ENCODE measurements around the gene KISS1R. TPM values are rescaled to one million over a fixed set of nuclear protein-coding genes. Genes with fewer than 3 reads are reported as not detected.
A peak's percentile ranks its signal among the peaks of the same experiment; 100 is the strongest.

The KISS1R gene
- total RNA-seq, 1 donor from 2014 or later = not detected

DNA sequence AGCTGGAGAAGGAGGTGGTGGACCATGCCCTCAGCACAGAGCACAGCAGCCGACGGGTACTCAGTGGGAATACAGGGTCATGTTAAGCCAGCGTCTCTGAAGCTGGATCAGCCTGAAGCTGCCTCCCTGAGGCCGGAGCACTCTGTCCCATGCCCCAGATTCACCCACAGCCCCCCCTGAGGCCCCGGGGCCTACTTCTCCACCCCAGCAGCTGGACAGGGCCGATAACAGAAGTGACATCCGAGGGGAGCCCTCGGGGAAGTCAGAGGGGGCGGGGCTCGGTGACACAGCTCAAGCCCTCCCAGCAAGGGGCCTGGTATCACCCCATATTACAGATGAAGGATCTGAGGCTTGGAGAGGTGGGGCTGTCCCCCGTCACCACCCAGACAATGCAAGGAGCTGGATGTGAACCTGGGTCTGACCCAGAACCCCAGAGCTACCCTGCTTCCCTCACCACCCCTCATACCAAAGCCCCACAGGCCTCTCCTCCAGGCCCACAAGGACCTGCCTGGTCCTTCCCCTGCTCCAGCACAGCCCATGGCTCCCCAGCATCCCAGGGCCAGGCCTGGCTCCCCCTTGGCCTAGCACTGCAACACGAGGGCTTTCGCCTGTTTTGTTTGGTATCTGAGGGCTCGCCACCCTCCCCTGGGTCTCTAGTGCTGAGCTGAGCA, 9.8 kb upstream of the KISS1R start:
- no peak overlapping the region for H3K4me3 Mint-ChIP-seq (ENCODE audit: unreplicated experiment)
- no peak overlapping the region for H3K27ac Mint-ChIP-seq (ENCODE audit: unreplicated experiment)
- H3K36me3 Mint-ChIP-seq (ENCODE audit: low read depth, unreplicated experiment) = no peaks in the 10 kb centered on the region
- no peak for DNase-seq (ENCODE audit: low spot score)
- H3K27me3 Mint-ChIP-seq (ENCODE audit: unreplicated experiment) = peaks cover 3% of the 10 kb centered on the region
- no peaks in the 10 kb centered on the region for H3K4me1 Mint-ChIP-seq (ENCODE audit: unreplicated experiment)
- no peaks in the 10 kb centered on the region for H3K9me3 Mint-ChIP-seq (ENCODE audit: unreplicated experiment)
- TF ChIP-seq, protein P1, sequence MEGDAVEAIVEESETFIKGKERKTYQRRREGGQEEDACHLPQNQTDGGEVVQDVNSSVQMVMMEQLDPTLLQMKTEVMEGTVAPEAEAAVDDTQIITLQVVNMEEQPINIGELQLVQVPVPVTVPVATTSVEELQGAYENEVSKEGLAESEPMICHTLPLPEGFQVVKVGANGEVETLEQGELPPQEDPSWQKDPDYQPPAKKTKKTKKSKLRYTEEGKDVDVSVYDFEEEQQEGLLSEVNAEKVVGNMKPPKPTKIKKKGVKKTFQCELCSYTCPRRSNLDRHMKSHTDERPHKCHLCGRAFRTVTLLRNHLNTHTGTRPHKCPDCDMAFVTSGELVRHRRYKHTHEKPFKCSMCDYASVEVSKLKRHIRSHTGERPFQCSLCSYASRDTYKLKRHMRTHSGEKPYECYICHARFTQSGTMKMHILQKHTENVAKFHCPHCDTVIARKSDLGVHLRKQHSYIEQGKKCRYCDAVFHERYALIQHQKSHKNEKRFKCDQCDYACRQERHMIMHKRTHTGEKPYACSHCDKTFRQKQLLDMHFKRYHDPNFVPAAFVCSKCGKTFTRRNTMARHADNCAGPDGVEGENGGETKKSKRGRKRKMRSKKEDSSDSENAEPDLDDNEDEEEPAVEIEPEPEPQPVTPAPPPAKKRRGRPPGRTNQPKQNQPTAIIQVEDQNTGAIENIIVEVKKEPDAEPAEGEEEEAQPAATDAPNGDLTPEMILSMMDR (IDR thresholded peaks at IDR 0.05; ENCODE audit: unreplicated experiment) = no peak

DNA sequence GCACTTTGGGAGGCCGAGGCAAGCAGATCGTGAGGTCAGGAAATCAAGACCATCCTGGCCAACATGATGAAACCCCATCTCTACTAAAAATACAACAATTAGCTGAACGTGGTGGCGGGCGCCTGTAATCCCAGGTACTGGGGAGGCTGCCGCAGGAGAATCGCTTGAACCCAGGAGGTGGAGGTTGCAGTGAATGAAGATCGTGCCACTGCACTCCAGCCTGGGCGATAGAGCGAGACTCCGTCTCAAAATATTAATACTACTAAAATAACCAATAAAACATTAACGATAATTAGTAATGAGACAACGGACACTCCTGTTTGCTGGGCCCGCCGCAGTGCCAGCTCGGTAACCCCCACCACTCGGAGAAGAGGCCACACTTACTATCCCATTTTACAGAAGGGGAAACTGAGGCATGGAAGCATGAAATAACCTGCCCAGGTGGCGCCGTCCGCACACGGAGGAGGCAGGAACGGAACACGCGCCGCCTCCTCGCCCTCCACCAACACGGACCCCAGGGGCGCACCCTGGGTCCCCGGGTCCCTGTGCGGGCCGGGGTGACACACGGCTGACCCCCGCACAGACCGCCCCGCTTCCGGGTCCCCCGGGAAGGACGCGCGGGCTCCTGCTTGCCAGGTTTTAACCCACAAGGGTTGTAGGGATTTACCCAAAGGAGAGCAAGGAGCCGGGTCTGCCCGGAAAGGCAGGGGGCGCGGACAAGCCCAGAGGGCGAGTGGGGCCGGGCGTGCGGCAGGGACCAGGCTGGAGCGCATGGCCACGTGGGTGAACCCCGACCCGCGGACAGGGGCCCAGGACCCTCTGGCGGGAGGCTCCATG, 5.7 kb upstream of the KISS1R start:
- TF ChIP-seq, protein P1 (IDR thresholded peaks at IDR 0.05; ENCODE audit: unreplicated experiment) = no peak
- Mint-ChIP-seq H3K9me3 (ENCODE audit: unreplicated experiment) (no peaks in the 10 kb centered on the region), H3K27ac (ENCODE audit: unreplicated experiment) (no peak overlapping the region), H3K4me3 (ENCODE audit: unreplicated experiment) (peak overlapping the region; percentile 71), H3K4me1 (ENCODE audit: unreplicated experiment) (no peaks in the 10 kb centered on the region), H3K27me3 (ENCODE audit: unreplicated experiment) (peaks cover 5% of the 10 kb centered on the region), H3K36me3 (ENCODE audit: low read depth, unreplicated experiment) (peaks cover 3% of the 10 kb centered on the region)
- no peak for DNase-seq (ENCODE audit: low spot score)

DNA sequence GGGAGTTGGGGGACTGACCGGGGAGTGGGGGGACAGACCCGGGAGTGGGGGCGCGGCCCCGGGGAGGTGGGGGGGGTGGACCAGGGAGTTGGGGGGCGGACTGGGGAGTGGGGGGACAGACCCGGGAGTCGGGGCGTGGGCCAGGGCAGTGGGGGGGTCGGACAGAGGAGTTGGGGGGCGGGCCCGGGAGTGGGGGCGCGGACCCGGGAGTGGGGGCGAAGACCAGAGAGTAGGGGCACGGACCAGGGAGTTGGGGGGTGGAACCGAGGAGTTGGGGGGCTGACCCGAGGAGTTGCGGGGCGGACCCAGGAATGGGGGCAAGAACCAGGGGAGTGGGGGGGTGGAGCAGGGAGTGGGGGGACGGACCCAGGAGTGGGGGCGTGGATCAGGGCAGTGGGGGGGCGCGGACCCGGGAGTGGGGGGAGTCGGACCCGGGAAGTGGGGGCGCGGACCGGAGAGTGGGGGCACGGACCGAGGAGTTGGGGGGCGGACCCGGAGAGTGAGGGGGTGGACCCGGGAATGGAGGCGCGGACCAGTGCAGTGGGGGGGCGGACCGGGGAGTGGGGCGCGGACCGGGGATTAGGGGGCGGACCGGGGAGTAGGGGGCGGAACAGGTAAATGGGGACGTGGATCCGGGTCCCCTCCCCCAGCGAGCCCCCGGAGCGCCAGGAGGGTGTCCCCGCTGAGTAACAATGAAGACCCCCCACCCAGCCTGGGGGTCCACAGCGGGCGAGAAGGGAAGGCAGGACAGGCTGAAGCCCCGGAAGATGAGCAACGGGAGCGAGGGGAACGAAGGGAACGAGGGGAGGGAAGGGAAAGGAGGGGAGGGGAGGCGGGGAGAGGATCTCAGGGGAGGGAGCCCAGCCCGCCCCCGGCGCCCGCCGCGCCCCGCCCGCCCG, 4.7 kb upstream of the KISS1R start:
- no peak for DNase-seq (ENCODE audit: low spot score)
- no peaks in the 10 kb centered on the region for H3K4me1 Mint-ChIP-seq (ENCODE audit: unreplicated experiment)
- TF ChIP-seq, protein P1 (IDR thresholded peaks at IDR 0.05; ENCODE audit: unreplicated experiment) = no peak
- H3K27ac Mint-ChIP-seq (ENCODE audit: unreplicated experiment) = no peak overlapping the region
- H3K4me3 Mint-ChIP-seq (ENCODE audit: unreplicated experiment) = peak overlapping the region; percentile 82
- H3K27me3 Mint-ChIP-seq (ENCODE audit: unreplicated experiment) = peaks cover 5% of the 10 kb centered on the region
- H3K9me3 Mint-ChIP-seq (ENCODE audit: unreplicated experiment) = no peaks in the 10 kb centered on the region
- H3K36me3 Mint-ChIP-seq (ENCODE audit: low read depth, unreplicated experiment) = peaks cover 3% of the 10 kb centered on the region

DNA sequence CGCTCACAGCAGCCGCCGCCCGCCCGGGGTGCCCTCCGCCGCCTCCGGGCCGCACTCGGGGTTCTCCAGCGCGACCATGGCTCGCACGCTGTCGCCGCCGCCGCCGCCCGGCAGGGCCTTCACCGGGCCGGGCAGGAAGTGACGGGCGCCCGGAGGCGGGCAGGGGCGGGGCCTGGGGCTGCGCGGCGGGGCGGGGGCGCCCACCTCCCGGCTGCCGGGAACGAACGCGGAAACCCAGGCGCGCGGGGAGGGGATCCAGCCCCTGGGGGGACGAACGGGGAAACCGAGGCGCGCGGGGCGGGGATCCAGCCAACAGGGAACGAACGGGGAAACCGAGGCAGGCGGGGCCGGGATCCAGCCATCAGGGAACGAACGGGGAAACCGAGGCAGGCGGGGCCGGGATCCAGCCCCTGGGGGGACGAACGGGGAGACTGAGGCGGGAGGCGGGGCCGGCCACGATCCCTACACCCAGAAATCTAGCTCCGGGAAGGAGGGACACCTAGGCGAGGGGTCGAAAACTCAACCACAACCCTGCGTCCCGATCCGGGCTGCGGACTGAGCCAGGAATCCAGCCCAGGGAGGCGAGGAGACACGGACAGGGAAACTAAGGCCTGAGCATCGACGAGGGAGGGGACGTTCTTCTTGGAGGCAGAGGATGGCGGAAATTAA, 3.9 kb upstream of the KISS1R start, which contains the start of gene R3HDM4:
TSS of gene R3HDM4 (minus strand) at position 140 of the 669 bp plus-strand sequence. CDS start at position 78, 62 bp downstream.
- Mint-ChIP-seq H3K36me3 (ENCODE audit: low read depth, unreplicated experiment) (peaks cover 3% of the 10 kb centered on the region), H3K4me1 (ENCODE audit: unreplicated experiment) (no peaks in the 10 kb centered on the region), H3K9me3 (ENCODE audit: unreplicated experiment) (no peaks in the 10 kb centered on the region), H3K27ac (ENCODE audit: unreplicated experiment) (no peak within 1 kb of the TSS), H3K27me3 (ENCODE audit: unreplicated experiment) (peaks cover 5% of the 10 kb centered on the region), H3K4me3 (ENCODE audit: unreplicated experiment) (peak within 1 kb of the TSS; percentile 91)
- TF ChIP-seq, protein P1 (IDR thresholded peaks at IDR 0.05; ENCODE audit: unreplicated experiment) = no peak
- DNase-seq (ENCODE audit: low spot score) = peak; percentile 74

Data from endothelial cell (in vitro differentiated cells).